BJ (cell line): Measurements from ENCODE around the gene MFSD12. TPM values are rescaled to one million over a fixed set of nuclear protein-coding genes. Genes with fewer than 3 reads are reported as not detected.
A peak's percentile ranks its signal among the peaks of the same experiment; 100 is the strongest.
"Not testable (repeated sequence)": the region's sequence is repeated elsewhere in the genome, so short reads cannot be mapped to it uniquely, and the experiment has no call there.

Experiments used
- CTCF ChIA-PET: fragments of 350-600 bp; formaldehyde crosslinking; extraction: SDS; loops from one replicate; lab custom pipeline; 2021; ENCODE audit warnings: antibody characterized with exemption, inconsistent platforms; lab: Yijun Ruan, JAX
- POLR2A ChIA-PET: fragments of 300-600 bp; sonication (Branson Sonifier 250); formaldehyde crosslinking; extraction: SDS; loops from one replicate; lab custom pipeline; 2021; ENCODE audit warnings: antibody characterized with exemption; lab: Charles Lee
- DNase-seq: peaks from one replicate; pipeline ENCODE4 v3.0.0-alpha.2; 2011; ENCODE audit warnings: low read depth
- H3K27me3 ChIP-seq: 2 replicates; pipeline ENCODE4 v1.6.0; 2011; ENCODE audit warnings: low read length; ENCODE audit not compliant: control insufficient read depth, insufficient read depth
- H3K36me3 ChIP-seq: 2 replicates; pipeline ENCODE4 v1.5.1; 2011; ENCODE audit warnings: low read length; ENCODE audit not compliant: control insufficient read depth, insufficient read depth
- H3K4me3 ChIP-seq: 2 replicates; pipeline ENCODE4 v1.5.1; 2011; ENCODE audit warnings: low read depth, mild to moderate bottlenecking, control low read depth, low read length
- polyA plus RNA-seq: library from polyadenylated mRNA; depleted of rRNA; stranded (reverse); fragments of >200 nt; gene quantifications from 2 replicates; pipeline ENCODE4 v1.2.3, GENCODE V29; 2011
- TF ChIP-seq, protein P1 (sequence below): IDR thresholded peaks from 2 replicates; pipeline ENCODE4 v1.5.1; 2011; ENCODE audit warnings: low read depth, mild to moderate bottlenecking, control low read depth, inconsistent platforms, low read length, moderate library complexity; ENCODE audit not compliant: insufficient read depth

MFSD12 gene
- polyA plus RNA-seq, 1 experiment: 54.7 TPM

DNA sequence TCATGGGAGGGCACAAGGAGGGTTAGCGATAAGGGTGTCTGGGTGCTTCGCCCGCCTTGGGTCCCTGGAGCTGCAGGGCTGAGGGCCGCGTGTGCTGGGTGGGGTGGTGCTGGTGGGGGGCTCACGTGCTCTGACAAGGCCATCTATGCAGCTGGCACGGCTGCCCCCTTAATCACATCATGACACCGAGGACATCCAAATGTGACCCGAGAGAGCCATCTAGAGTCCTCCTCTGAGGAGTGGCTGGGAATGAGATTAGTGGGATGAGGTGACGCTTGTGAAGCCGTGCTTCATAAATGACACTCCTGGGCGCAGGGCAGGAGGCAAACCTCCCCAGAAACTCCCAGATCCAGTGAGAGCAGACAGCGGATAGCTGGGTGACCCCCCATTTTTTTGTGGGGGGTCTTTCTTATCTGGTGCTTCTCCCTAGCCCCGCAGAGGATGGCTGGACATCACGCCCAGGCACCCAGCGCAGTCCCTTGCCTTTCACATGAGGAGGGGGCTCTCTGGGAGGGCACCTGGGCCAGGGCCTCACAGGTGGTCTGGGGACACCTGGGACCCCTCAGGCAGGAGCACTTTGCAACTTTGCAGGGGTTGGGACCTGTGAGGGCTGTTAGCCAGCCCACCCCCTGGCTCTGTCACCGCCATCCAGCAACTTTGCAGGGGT, 44.7 kb downstream of the MFSD12 start:
- H3K36me3 ChIP-seq: peaks cover 16% of the 10 kb centered on the region
- CTCF ChIA-PET: interaction anchor here (1.3 kb wide), 1 partner anchor 32 kb away, joined by 4 read pairs; no protein-coding TSS in a partner anchor
- H3K27me3 ChIP-seq: no peaks in the 10 kb centered on the region
- POLR2A ChIA-PET: no interaction called here
- H3K4me3 ChIP-seq: no peak overlapping the region
- TF ChIP-seq, protein P1, sequence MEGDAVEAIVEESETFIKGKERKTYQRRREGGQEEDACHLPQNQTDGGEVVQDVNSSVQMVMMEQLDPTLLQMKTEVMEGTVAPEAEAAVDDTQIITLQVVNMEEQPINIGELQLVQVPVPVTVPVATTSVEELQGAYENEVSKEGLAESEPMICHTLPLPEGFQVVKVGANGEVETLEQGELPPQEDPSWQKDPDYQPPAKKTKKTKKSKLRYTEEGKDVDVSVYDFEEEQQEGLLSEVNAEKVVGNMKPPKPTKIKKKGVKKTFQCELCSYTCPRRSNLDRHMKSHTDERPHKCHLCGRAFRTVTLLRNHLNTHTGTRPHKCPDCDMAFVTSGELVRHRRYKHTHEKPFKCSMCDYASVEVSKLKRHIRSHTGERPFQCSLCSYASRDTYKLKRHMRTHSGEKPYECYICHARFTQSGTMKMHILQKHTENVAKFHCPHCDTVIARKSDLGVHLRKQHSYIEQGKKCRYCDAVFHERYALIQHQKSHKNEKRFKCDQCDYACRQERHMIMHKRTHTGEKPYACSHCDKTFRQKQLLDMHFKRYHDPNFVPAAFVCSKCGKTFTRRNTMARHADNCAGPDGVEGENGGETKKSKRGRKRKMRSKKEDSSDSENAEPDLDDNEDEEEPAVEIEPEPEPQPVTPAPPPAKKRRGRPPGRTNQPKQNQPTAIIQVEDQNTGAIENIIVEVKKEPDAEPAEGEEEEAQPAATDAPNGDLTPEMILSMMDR: no peak
- DNase-seq: no peak

- CTCF ChIA-PET: no interaction called here
- Histone ChIP-seq H3K4me3 (no peak overlapping the region), H3K27me3 (no peaks in the 10 kb centered on the region), H3K36me3 (peaks cover 16% of the 10 kb centered on the region)
- TF ChIP-seq, protein P1: no peak
- POLR2A ChIA-PET: no interaction called here
- no peak for DNase-seq
Observed at GRCh38 chr19:3511506-3512251, 45.7 kb downstream of the MFSD12 start.

DNA sequence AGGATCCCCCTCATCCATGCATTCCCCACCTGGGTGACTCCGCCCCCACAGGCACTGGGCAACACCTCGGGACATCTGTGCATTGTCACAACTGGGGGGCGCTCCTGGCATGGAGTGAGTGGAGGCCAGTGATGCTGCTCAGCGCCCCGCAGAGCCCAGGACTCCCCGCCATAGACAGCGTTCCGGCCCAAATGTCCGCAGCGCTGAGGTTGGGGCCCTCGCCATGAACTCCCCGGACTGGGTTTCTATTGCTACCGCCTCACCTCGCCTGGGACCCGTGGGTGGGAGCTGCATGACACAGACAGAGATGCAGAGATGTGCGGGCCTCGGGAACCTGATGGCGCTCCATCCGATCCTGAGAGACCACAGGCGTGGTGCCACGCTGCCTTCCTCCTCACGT, 46.7 kb downstream of the MFSD12 start:
- DNase-seq: no peak
- ChIA-PET POLR2A (no interaction called here), CTCF (no interaction called here)
- TF ChIP-seq, protein P1: no peak
- Histone ChIP-seq H3K36me3 (peaks cover 16% of the 10 kb centered on the region), H3K4me3 (no peak overlapping the region), H3K27me3 (no peaks in the 10 kb centered on the region)

DNA sequence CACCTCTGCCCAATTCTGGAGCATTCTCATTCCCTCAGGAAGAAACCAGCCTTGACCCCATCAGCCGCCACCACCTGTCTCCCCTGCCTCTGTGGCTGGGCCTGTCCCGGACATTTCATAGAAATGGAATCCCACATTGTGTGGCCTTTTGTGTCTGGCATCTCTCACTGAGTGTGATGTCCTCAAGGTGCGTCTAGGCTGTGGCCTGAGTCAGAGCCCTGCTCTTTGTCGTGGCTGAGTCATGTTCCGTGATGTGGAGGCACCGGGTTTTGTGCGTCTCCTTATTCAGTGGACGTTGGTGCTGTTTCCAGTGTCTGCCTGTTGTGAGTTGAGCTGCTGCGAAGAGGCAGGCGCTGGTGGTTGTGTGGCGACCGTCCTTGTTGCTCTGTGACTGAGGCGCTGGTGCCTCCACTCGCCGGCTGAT, 47.8 kb downstream of the MFSD12 start:
- Histone ChIP-seq H3K4me3 (no peak overlapping the region), H3K27me3 (no peaks in the 10 kb centered on the region), H3K36me3 (peaks cover 14% of the 10 kb centered on the region)
- POLR2A ChIA-PET: no interaction called here
- CTCF ChIA-PET: no interaction called here
- TF ChIP-seq, protein P1: no peak
- no peak for DNase-seq

DNA sequence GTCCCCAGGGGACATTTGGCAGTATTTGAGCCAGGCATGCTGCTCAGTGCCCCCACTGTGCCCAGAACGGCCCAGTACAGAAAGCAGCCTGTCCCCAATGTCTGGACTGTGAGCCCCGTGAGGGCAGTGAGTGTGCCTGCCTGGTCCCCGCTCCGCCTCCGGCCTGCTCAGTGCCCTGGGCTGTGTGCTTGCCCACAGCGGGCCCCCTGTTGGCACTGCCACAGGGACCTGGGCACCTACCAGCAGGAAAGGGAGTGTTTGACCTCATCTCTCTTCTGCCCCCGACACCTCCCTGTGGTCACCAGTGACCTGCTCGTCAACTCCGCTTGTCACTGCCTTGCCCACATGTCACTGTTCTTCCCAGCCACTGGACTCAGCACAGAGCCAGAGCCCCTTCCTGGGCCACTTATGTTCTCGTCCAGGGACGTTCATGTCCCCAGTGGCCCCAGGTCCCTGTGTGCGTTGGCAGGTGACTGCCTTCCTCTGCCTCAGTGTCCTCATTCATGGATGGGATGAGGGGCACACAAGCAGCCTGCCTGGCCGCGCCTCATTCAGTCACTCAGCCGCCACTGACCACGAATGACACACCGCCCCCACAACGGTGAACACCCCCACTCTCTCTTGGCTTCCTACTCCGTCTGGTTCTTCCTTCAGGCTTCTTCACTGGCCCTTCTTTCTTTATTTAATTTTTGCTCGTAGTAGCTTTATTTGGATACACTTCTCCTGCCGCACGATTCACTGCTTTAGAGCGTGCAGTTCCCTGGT, 48.4 kb downstream of the MFSD12 start:
- POLR2A ChIA-PET: no interaction called here
- Histone ChIP-seq H3K36me3 (peaks cover 14% of the 10 kb centered on the region), H3K4me3 (no peak overlapping the region), H3K27me3 (no peaks in the 10 kb centered on the region)
- CTCF ChIA-PET: no interaction called here
- TF ChIP-seq, protein P1: no peak
- no peak for DNase-seq

- POLR2A ChIA-PET, DNase-seq, H3K27me3 ChIP-seq, CTCF ChIA-PET: not testable (repeated sequence)
- H3K36me3 ChIP-seq: peaks cover 11% of the 10 kb centered on the region
- peak overlapping the region; percentile 97; the same call in 1 of the 2 replicates for H3K4me3 ChIP-seq
Observed at GRCh38 chr19:3508121-3508661, 49.2 kb downstream of the MFSD12 start.
